Fibroblast of mammary gland (primary cell): Measurements from ENCODE around the gene FAM110A.
A peak's percentile ranks its signal among the peaks of the same experiment; 100 is the strongest.
"Not testable (repeated sequence)": the region's sequence is repeated elsewhere in the genome, so short reads cannot be mapped to it uniquely, and the experiment has no call there.

Experiments used
- DNase-seq: peaks from one replicate; pipeline ENCODE4 v3.0.0-alpha.2; 2010; ENCODE audit warnings: low read depth
- H3K4me3 ChIP-seq: 2 replicates; pipeline ENCODE4 v1.5.1; 2011; ENCODE audit warnings: low read depth, mild to moderate bottlenecking, low read length, moderate library complexity; ENCODE audit not compliant: control insufficient read depth
- CTCF ChIP-seq: conservative IDR thresholded peaks from 2 replicates; pipeline ENCODE4 v1.5.1; 2011; ENCODE audit warnings: low read depth, low read length, inconsistent platforms; ENCODE audit not compliant: control insufficient read depth, insufficient read depth

Gene FAM110A

DNA sequence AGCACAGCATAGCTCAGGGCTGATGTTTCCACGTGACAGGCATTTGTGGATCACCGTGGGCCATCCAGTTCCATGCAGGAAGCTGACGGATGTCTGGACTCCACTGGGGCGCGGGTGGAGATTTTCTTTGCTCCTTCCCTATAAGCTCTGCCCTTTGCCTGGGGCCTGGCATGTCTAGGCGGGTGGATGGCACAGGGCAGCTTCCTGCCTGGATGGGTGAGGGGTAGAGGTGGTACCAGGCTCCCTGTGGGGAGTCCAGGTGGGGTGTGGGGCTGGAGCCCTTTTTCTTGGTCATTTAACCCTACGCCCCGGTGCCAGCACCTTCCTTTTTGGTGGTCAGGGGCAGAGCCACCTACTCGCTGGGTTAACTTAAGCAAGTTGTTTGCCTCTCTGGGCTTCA, 10.4 kb downstream of the FAM110A start:
- H3K4me3 ChIP-seq = no peak overlapping the region
- no peak for TF ChIP-seq CTCF
- DNase-seq = no peak

DNA sequence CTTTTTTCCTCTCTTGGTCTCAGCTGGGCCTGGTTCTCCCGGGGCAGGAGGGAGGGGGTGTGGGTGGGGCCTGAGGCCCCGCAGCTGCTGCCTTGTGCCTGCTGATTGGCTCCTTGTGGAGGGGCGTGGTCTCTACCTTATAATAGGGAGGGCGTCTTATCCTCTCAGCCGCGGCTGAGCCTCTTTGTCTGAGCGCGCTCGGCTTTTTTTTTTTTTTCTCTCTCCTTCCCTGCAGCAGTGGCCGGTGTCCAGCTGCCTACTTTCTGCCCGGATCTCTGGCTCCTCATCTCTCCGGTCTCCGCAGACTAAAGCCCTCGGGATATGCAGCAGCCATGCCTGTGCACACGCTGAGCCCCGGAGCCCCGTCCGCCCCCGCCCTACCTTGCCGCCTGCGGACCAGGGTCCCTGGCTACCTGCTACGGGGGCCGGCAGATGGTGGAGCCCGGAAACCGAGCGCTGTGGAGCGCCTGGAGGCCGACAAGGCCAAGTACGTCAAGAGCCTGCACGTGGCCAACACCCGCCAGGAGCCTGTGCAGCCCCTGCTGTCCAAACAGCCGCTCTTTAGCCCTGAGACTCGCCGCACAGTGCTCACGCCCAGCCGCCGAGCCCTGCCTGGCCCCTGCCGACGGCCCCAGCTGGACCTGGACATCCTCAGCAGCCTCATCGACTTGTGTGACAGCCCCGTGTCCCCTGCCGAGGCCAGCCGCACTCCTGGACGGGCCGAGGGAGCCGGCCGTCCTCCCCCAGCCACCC, 11.1 kb downstream of the FAM110A start:
- no peak for TF ChIP-seq CTCF
- DNase-seq = peak; percentile 83
- H3K4me3 ChIP-seq = peak overlapping the region; percentile 29

- DNase-seq = no peak
- no peak for TF ChIP-seq CTCF
- H3K4me3 ChIP-seq = no peak overlapping the region
Observed at GRCh38 chr20:845226-845868, 11.8 kb downstream of the FAM110A start.

DNA sequence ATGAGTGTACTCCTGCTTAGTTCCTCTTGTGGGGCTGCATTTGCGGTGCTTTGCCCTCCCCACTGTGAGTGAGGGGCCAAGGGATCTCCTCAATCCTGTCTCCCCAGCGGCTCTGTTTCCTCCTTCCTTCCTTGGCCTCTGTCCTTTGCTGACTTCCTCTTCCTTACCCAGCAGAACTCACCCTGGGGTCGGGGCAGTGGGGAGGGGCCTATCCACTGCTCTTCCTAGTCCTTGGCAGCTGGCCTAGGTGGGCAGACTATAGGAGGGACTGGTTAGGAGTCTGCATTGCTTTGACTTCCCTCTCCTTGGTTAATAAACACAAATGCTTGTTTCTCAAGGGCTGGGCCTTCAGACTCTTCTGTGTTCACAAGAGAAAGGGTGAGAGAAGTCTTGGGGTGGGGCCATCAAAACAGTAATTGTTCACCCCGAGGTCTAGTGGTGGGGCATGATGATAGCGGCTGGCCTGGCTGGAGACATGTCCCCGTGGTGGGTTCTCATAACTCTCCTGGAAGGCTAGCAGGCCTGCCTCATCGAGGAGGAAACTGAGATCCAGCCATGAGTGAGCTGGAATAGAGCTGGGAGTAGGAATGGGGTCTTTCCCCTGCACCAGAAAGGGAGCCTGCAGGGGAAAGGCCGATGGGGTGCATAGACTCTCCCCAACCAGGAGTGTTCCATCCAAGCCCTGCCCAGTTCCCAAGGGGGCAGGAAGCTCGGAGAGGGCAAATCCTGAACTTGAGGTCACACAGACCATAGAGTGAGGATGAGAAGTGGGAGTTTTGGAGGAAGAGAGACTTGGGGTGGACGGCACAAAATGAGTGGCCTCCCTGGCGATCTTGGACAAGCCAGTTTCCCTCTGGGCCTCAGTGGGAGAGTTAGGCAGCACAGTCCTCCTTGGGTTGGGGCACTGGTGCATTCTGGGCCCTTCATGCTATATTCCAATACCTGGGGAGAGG, 12.7 kb downstream of the FAM110A start:
- no peak for TF ChIP-seq CTCF
- H3K4me3 ChIP-seq = no peak overlapping the region
- DNase-seq = no peak

- TF ChIP-seq CTCF = no peak
- no peak for DNase-seq
- no peak overlapping the region for H3K4me3 ChIP-seq
Observed at GRCh38 chr20:846894-847278, 13.4 kb downstream of the FAM110A start.

- H3K4me3 ChIP-seq = no peak overlapping the region
- no peak for TF ChIP-seq CTCF
- no peak for DNase-seq
Observed at GRCh38 chr20:848193-848592, 14.7 kb downstream of the FAM110A start.

DNA sequence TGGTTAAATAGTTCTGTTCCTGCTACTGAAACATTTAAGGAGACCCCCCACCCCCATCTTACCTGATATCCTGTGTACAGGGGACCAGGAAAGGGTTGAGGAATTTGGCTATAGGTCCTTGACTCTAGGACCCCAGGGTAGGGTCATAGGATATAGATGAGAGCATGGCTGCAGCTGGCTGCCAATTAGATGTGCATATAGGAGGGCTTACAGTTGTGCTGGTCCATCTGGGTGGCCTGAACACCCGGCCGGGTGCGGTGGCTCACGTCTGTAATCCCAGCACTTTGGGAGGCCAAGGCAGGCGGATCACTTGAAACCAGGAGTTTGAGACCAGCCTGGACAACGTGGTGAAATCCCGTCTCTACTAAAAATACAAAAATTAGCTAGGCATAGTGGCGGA, 15.2 kb downstream of the FAM110A start:
- DNase-seq = not testable (repeated sequence)

More for the DNA sequence above, 15.2 kb downstream of the FAM110A start:
- H3K4me3 ChIP-seq = not testable (repeated sequence)
